ENCODE results near the gene GPR161.

GRCh38 chr1:168079761-168080160, 57.0 kb downstream of the GPR161 start:
- TF ChIP-seq POLR2AphosphoS5 (IDR thresholded peaks at IDR 0.05; ENCODE audit: borderline replicate concordance, low read depth, low read length), result no peak
- no peak for TF ChIP-seq EZH2 (IDR thresholded peaks at IDR 0.05)

Measured in SK-N-MC (cell line).